Measurements from ENCODE around the gene RAPSN. TPM values are rescaled to one million over a fixed set of nuclear protein-coding genes. Genes with fewer than 3 reads are reported as not detected.

RAPSN gene
- total RNA-seq, 3 donors from 2014 or later = 0.64 TPM; not detected in 2

DNA sequence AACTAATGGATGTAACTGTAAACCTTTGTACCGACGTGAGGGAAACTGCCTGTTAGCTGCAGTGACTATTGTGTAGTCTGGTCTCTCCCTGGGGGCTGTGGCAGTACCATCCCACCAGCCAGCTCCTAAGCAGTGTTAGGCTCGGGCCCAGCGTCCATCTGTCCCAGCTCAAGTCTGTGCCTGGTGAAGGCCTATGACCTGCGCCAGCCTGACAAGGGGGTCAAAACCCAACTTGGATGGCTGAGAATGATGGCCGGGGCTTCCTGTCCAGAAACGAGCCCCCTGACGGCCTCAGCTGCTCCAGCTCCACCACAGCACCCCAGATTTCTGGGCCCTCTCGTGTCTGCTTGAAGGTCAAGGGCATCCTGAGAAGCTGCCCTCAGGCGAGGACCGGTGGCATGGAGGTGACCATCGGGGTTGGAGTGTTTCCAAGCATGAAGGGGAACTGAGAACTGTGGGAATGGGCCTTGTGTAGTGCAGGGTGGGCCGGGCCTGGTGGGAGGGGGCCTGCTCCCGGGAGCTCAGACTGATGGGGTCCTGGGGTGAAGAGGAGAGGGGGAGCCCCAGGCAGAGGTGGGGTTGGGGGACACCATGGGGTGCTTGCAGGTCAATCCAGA, 56.3 kb downstream of the RAPSN start:
- Histone ChIP-seq H3K36me3 (no peaks in the 10 kb centered on the region), H3K9me3 (no peaks in the 10 kb centered on the region), H3K4me3 (no peak overlapping the region), H3K27me3 (no peaks in the 10 kb centered on the region), H3K27ac (peak overlapping the region; percentile 40 to 88), H3K4me1 (no peaks in the 10 kb centered on the region)
- TF ChIP-seq POLR2A (IDR thresholded peaks at IDR 0.05) (no peak), POLR2AphosphoS5 (IDR thresholded peaks at IDR 0.05) (no peak)
- TF ChIP-seq, protein P1, sequence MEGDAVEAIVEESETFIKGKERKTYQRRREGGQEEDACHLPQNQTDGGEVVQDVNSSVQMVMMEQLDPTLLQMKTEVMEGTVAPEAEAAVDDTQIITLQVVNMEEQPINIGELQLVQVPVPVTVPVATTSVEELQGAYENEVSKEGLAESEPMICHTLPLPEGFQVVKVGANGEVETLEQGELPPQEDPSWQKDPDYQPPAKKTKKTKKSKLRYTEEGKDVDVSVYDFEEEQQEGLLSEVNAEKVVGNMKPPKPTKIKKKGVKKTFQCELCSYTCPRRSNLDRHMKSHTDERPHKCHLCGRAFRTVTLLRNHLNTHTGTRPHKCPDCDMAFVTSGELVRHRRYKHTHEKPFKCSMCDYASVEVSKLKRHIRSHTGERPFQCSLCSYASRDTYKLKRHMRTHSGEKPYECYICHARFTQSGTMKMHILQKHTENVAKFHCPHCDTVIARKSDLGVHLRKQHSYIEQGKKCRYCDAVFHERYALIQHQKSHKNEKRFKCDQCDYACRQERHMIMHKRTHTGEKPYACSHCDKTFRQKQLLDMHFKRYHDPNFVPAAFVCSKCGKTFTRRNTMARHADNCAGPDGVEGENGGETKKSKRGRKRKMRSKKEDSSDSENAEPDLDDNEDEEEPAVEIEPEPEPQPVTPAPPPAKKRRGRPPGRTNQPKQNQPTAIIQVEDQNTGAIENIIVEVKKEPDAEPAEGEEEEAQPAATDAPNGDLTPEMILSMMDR (IDR thresholded peaks at IDR 0.05) = no peak
- no peak for DNase-seq (ENCODE audit: low spot score in 2 of 2)
- intact Hi-C loops (cut with DNase I; ENCODE audit: low total_unique reads) = no loop called here

DNA sequence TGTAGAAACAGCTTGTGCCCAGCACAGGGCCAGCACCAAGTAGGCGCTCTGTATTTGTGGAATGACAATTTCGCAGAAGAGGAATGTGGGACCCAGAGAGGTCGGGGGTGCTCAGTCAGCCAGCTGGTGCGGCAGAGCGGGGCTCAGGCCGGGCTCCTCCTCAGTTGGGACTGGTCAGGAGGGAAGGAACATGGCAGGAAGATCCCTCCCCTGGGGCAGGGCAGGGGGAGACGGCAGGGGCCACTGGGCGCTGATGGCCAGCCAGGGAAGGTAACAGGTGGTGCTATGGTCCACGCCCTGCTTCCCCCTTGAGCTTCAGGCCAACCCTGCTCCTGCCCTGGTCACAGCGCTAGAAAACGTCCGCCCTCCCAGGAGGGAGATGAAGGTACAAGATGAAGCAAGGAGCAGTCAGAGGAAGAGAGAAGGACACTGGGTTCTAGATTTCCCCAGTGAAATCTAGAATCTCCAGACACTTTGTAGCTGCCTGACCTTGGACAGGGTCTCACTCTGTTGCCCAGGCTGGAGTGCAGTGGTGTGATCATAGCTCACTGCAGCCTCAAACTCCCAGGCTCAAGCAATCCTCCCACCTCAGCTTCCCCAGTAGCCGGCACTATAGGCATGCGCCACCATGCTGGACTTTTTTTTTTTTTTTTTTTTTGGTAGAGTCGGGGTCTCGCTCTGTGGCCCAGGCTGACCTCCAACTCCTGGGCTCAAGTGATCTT, 57.1 kb downstream of the RAPSN start:
- no peak for DNase-seq (ENCODE audit: low spot score in 2 of 2)
- no peak overlapping the region for H3K27ac ChIP-seq
- H3K9me3 ChIP-seq = no peaks in the 10 kb centered on the region
- H3K4me3 ChIP-seq = no peak overlapping the region
- H3K27me3 ChIP-seq = no peaks in the 10 kb centered on the region
- TF ChIP-seq POLR2AphosphoS5 (IDR thresholded peaks at IDR 0.05) = no peak
- TF ChIP-seq POLR2A (IDR thresholded peaks at IDR 0.05) = no peak
- TF ChIP-seq, protein P1 (IDR thresholded peaks at IDR 0.05) = no peak
- no peaks in the 10 kb centered on the region for H3K36me3 ChIP-seq
- intact Hi-C loops (cut with DNase I; ENCODE audit: low total_unique reads) = no loop called here
- H3K4me1 ChIP-seq = no peaks in the 10 kb centered on the region

DNA sequence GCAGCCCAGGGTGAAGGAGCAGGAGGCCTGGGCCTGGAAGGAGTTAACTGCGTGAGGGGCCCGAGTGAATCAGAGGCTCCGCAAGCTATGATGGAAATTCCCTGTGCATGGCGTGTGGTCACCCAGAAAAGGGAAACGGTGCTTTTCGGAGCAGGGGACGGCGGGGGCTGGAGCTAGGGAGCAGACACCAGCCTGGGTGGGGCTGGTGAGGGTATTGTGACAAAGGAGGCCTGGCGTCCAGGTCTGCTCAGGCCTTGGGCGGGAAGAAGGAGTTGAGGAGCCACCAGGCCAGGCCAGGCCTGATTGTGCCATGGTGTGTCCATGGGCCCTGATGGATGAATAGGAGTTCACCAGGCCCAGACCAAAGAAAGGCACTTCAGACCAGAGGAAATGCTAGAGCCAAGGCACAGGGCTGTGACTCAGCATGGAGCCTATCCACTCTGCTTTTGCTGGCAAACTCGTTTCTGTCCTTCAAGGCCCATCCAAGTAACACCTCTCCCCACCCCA, 57.8 kb downstream of the RAPSN start:
- intact Hi-C loops (cut with DNase I; ENCODE audit: low total_unique reads) = no loop called here

DNA sequence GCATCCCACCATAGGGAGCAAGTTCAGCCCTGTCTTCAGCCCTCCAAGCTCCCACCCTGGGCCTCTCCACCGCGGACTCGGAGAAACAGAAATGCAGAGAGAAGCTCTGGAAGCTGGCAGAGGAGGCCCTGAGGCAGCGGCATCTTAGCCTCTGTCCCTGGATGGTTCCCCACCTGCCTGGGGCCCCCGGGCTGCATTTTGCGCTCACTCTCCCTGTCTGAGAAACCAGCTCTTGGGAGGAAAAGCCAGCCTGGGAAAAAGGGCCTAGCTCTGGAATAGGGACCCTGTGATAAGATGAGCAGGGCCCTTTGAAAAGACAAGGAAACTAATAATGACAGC, 58.5 kb downstream of the RAPSN start:
- no peak for TF ChIP-seq POLR2AphosphoS5 (IDR thresholded peaks at IDR 0.05)
- TF ChIP-seq POLR2A (IDR thresholded peaks at IDR 0.05) = no peak
- TF ChIP-seq, protein P1 (IDR thresholded peaks at IDR 0.05) = no peak
- no peaks in the 10 kb centered on the region for H3K9me3 ChIP-seq
- no peak for DNase-seq (ENCODE audit: low spot score in 2 of 2)
- no peaks in the 10 kb centered on the region for H3K27me3 ChIP-seq
- no peaks in the 10 kb centered on the region for H3K36me3 ChIP-seq
- H3K4me3 ChIP-seq = no peak overlapping the region
- H3K4me1 ChIP-seq = no peaks in the 10 kb centered on the region
- intact Hi-C loops (cut with DNase I; ENCODE audit: low total_unique reads) = no loop called here
- H3K27ac ChIP-seq = no peak overlapping the region

More for the DNA sequence above, 57.8 kb downstream of the RAPSN start:
- Histone ChIP-seq H3K27me3 (no peaks in the 10 kb centered on the region), H3K4me1 (no peaks in the 10 kb centered on the region), H3K4me3 (no peak overlapping the region), H3K36me3 (no peaks in the 10 kb centered on the region), H3K27ac (no peak overlapping the region), H3K9me3 (no peaks in the 10 kb centered on the region)
- TF ChIP-seq POLR2A (IDR thresholded peaks at IDR 0.05) (no peak), POLR2AphosphoS5 (IDR thresholded peaks at IDR 0.05) (no peak)
- TF ChIP-seq, protein P1 (IDR thresholded peaks at IDR 0.05) = no peak
- DNase-seq (ENCODE audit: low spot score in 2 of 2) = no peak
